Left ventricle myocardium superior (tissue), 1 donor: ENCODE results near the gene RBM33. TPM values are rescaled to one million over a fixed set of nuclear protein-coding genes. Genes with fewer than 3 reads are reported as not detected.

Experiments used
- ATAC-seq: fragments of 200-7000 bp; cut with Tn5 transposase; one replicate; pipeline ENCODE4 v1.9.1; 2020; ENCODE audit warnings: mild to moderate bottlenecking, moderate library complexity
- DNase-seq: peaks from one replicate; pipeline ENCODE4 v3.0.0-alpha.2; 2020
- intact Hi-C: fragments of 100-400 bp; cut with micrococcal nuclease; formaldehyde crosslinking; loops from one replicate; pipeline ENCODE4 v1.11.0; 2022
- total RNA-seq: library from RNA; stranded (reverse); fragmentation: NEBNext Ultra II Directional; extraction: Animal tissue kit (Norgen Biotek cat#: 25700); gene quantifications from one replicate; pipeline ENCODE4 v1.2.1, GENCODE V29; 2021
- donor health status: DM: no; HTN: yes; CAD: no; lungs with severe emphysema.

The RBM33 gene
- total RNA-seq, 1 donor from 2014 or later: 37.8 TPM

- intact Hi-C loops: loop anchor here (5.0 kb wide), 1 partner anchor 140 kb away; no protein-coding TSS in a partner anchor
- DNase-seq (no peak), ATAC-seq (no peak)
Measured at GRCh38 chr7:155737590-155737989, 93.1 kb downstream of the RBM33 start.

GRCh38 chr7:155738104-155738503 lies 93.6 kb downstream of the RBM33 start:
- no peak for DNase-seq
- intact Hi-C loops: loop anchor here (5.0 kb wide), 1 partner anchor 141 kb away; no protein-coding TSS in a partner anchor
- ATAC-seq: no peak

DNA sequence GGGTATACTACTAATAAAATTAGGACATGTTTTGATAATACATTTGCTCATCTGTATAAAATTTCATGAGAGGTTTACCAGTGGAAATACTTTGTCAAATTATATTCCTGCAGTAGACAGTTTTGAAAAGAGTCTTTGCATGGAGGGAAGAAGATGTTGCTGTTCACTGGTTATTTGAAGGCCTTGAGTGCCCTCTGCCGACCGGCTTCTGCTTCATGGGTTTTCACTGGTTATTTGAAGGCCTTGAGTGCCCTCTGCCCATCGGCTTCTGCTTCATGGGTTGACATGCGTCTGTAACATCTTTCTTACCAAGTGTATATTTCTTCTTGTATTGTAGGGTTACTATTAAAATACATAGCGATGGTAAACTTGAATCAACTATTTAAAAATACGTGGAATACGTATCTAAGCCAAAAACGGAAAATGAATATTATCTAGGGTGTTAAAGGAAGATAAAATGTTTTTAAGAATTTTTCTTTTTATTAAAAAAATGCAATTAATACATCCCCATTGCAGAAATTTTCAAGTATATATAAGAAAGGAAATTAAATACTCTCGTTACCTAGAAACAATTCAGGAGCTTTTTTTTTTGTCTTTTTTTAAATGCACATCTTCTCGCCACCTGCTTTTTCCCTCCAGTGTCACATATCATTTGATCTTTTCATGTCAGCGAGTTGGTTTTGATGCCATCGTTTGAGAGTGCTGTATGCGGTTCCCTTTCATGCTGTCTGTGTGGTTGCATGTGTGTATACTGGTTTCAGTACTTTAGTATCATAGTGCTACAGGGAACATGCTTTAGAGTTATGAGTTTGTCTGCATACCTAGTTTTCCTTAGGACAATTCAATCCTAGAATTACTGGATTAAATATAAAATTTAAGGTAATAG lies 94.4 kb downstream of the RBM33 start:
- ATAC-seq (peak; percentile 81), DNase-seq (peak; percentile 83)
- intact Hi-C loops: loop anchor here (5.0 kb wide), 1 partner anchor 142 kb away; no protein-coding TSS in a partner anchor

- intact Hi-C loops: loop anchor here (5.0 kb wide), 1 partner anchor 142 kb away; no protein-coding TSS in a partner anchor
- DNase-seq (no peak), ATAC-seq (no peak)
Measured at GRCh38 chr7:155739538-155740143, 95.2 kb downstream of the RBM33 start.

GRCh38 chr7:155741082-155741481 lies 96.6 kb downstream of the RBM33 start:
- intact Hi-C loops: no loop called here
- DNase-seq (no peak), ATAC-seq (no peak)

DNA sequence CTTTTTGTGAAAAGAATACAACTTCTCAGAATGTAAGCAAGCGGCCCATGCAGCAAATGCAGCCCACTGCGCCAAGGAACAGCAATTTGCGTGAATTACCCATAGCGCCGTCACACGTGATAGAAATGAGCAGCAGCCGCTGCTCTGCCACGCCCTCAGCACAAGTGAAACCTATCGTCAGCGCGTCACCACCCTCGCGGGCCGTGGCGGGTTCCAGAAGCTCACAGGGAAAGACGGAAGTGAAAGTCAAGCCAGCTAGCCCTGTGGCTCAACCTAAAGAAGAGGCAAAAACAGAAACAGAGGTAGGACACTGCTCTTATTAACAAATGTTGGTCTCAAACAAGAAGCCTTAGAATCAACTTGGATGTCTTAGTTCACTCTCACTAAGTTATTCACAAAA lies 97.3 kb downstream of the RBM33 start:
- intact Hi-C loops: no loop called here
- ATAC-seq: peak; percentile 12
- peak; percentile 49 for DNase-seq

- DNase-seq (no peak), ATAC-seq (no peak)
- intact Hi-C loops: no loop called here
Measured at GRCh38 chr7:155743177-155743576, 98.7 kb downstream of the RBM33 start.

DNA sequence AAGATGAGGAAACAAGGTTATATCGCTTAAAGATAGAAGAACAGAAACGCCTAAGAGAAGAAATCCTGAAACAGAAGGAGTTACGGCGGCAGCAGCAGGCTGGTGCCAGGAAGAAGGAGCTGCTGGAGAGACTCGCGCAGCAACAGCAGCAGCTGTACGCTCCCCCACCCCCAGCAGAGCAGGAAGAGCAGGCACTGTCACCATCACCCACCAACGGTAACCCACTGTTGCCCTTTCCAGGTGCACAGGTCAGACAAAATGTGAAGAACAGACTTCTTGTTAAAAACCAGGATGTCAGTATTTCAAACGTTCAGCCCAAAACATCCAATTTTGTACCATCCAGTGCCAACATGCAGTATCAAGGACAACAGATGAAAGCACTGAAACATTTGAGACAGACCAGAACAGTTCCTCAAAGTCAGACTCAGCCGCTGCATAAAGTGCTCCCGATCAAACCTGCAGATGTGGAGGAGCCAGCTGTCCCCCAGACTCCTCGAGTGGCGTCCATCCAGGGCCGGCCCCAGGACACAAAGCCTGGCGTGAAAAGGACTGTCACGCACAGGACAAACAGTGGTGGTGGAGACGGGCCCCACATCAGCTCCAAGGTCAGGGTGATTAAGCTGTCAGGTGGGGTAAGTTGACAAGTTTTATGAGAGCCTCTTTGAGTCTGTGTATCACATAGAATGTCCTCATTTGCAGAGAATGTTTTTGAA lies 100.7 kb downstream of the RBM33 start:
- no peak for ATAC-seq
- intact Hi-C loops: no loop called here
- DNase-seq: no peak

DNA sequence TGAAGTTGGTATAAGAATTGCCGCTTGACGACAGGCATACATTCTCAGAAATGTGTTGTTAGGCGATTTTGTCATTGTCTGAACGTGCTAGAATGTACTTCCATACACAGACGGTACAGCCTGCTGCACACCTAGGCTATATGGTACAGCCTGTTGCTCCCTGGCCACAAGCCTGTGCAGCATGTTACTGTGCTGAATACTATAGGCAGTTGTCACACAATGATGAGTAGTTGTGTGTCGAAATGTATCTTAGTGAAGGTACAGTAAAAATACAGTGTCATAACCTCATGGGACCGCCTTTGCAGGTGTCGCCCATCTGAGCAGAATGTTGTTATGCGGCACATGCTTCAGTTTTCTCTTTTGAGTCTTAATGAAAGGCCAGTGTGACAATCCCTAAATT lies 101.3 kb downstream of the RBM33 start:
- DNase-seq: no peak
- intact Hi-C loops: no loop called here
- no peak for ATAC-seq

GRCh38 chr7:155746188-155746587 lies 101.7 kb downstream of the RBM33 start:
- ATAC-seq (no peak), DNase-seq (no peak)
- intact Hi-C loops: no loop called here

DNA sequence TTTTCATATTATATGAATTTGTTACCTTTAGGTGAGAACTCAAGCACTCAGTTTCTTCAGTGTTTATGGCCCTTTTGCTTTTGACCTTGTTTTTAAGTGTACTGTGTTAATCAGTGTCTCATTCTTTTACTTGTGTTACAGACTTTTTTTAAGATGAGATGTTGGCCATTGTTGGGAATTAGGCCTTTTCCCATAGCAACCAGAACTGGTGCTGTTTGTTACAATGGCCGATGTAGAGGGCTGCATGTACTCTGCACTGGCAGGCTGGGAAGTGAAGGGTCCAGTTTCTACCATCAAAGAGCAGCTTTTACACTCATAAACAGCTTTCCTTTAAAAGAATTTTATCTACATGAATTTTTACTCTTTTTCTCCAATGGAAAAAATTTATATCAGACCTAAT lies 102.7 kb downstream of the RBM33 start:
- ATAC-seq (no peak), DNase-seq (no peak)
- intact Hi-C loops: no loop called here

GRCh38 chr7:155749578-155749977 lies 105.1 kb downstream of the RBM33 start:
- intact Hi-C loops: no loop called here
- DNase-seq (no peak), ATAC-seq (peak; percentile 55)

GRCh38 chr7:155750255-155751125 lies 106.0 kb downstream of the RBM33 start:
- DNase-seq (no peak), ATAC-seq (no peak)
- intact Hi-C loops: no loop called here

DNA sequence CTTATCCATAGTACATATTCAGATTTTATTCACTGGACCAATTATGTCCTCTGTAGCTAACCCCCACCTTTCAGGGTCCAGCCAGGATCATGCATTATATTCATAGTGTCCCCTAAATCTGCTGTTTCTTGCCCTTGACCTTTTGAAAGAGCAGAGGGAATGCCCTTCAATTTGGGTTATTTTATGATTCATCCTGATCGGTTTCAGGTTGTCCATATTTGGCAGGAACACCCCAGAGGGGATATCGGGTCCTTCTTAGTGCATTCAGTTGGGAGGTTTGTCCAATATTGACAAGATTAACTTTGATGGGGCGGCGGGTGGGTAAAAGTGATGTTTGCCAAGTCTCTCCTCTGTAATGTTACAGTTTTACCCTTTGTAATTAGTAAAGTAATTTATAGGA lies 106.9 kb downstream of the RBM33 start:
- no peak for DNase-seq
- intact Hi-C loops: no loop called here
- ATAC-seq: no peak

DNA sequence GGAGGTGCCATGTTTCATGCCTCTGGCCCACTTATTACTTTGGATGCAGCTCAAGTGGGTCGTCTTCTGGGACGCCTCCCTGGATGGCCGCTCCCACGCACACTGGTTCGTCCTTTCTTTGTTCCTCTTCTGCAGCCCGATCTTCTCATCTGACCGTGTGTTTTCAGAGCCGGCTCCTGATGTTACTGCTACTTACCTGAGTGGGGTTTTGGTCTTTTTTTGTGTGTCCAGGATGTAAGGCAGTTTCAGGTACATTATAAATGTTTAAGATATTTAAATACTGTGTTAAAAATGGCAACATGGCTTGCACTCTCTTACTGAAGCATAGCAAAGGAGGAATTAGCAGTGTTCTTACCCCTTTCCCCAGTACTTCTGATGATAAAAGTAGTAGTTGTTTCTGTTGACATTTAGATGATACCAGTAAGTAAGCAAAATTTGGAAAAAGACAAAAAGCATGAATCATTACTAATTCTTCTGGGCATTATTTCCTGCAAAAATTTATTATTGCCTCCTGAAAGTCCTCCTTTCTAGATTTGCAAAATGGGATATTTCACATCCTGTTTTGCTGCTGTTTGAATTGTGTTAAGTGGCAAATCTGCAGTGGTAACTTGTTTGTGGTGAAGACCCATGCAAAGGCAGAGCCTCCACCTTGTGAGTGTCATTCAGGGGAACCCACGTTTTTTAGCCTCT lies 108.4 kb downstream of the RBM33 start:
- DNase-seq: no peak
- intact Hi-C loops: no loop called here
- no peak for ATAC-seq

GRCh38 chr7:155753446-155753965 lies 109.0 kb downstream of the RBM33 start:
- no peak for DNase-seq
- intact Hi-C loops: no loop called here
- no peak for ATAC-seq

DNA sequence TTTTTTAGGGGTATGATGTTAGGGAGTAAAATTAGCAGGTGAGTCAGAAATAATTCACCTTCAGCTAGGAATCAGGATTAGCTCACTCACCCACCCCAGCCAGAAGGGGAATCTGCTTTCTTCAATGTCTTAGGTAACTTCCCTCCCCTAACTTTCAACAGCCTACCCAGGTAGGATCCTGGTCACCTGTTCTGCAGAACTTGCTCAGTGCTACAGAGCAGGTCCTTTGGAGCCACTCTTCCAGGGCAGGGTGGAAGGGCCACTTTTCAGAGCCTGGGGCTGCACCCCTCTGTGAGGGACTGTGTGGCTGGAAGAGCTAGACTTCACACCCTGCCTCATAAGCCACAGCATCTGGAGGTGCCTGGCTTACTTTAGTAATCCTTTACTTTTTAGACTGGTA lies 109.7 kb downstream of the RBM33 start:
- intact Hi-C loops: no loop called here
- DNase-seq: no peak
- ATAC-seq: peak; percentile 27

DNA sequence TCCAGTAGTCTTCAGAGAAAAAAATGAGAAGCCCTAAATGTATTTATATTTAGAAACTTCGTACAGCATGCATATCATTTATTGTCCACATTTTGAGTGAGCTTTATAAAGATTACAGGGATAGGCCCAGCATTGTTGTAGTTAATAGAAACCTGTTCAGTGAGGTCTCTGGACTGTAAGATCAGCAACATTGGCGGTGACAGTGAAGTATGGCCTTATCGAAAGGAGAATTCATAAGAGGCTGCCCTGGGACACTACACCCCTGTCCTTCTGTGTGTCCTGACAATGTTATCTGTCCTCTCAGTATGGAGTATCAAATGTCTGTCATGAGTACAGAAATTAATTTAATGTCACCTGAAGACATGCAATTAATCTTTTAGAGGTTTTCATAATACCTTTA lies 110.6 kb downstream of the RBM33 start:
- DNase-seq (no peak), ATAC-seq (peak; percentile 68)
- intact Hi-C loops: no loop called here
